ENCODE data around the gene NFKB2. TPM values are rescaled to one million over a fixed set of nuclear protein-coding genes. Genes with fewer than 3 reads are reported as not detected.
A peak's percentile ranks its signal among the peaks of the same experiment; 100 is the strongest.

NFKB2 gene
- 1.6 TPM for total RNA-seq

GRCh38 chr10:102395400-102396316 lies at the start of gene NFKB2:
Gene NFKB2, plus strand, starts transcription at chr10:102395705. Its CDS starts 255 bp downstream, at chr10:102395960.

GRCh38 chr10:102418622-102419268 lies 23.2 kb downstream of the NFKB2 start, which contains the start of gene PSD:
Gene PSD, minus strand, starts transcription at chr10:102418785. Its CDS starts 1,747 bp downstream, at chr10:102417038.

GRCh38 chr10:102420714-102421506 lies 25.4 kb downstream of the NFKB2 start, which contains the start of gene FBXL15:
Gene FBXL15, plus strand, starts transcription at chr10:102420836. Its CDS starts 294 bp downstream, at chr10:102421130.

GRCh38 chr10:102432162-102432950 lies 36.9 kb downstream of the NFKB2 start, which contains the start of gene CUEDC2:
Gene CUEDC2, minus strand, starts transcription at chr10:102432574. Its CDS starts 7,386 bp downstream, at chr10:102425188.

GRCh38 chr10:102451105-102451969 lies 55.8 kb downstream of the NFKB2 start, which contains the start of gene C10orf95:
Gene C10orf95, minus strand, starts transcription at chr10:102451543. Its CDS starts 450 bp downstream, at chr10:102451093.

Small RNAs within 50 kb of the gene (small RNA-seq; reads per million reads assigned to genes)
- gene MIR146B: 417 reads per million, percentile 98 among the genes with 10 or more reads in this experiment

Other genes with a start within 250 kb of the NFKB2 start
- gene NOLC1, start 243.3 kb upstream of the NFKB2 start, total RNA-seq: 48.9 TPM
- 0.92 TPM for gene ELOVL3, start 169.4 kb upstream of the NFKB2 start, total RNA-seq
- 0.69 TPM for gene PITX3, start 154.2 kb upstream of the NFKB2 start, total RNA-seq
- gene GBF1, start 150.2 kb upstream of the NFKB2 start, total RNA-seq: 31.8 TPM
- gene PSD, start 23.1 kb downstream of the NFKB2 start, total RNA-seq: 108 TPM
- 19.4 TPM for gene FBXL15, start 25.1 kb downstream of the NFKB2 start, total RNA-seq
- gene CUEDC2, start 36.9 kb downstream of the NFKB2 start, total RNA-seq: 53.7 TPM
- 0.69 TPM for gene C10orf95, start 55.8 kb downstream of the NFKB2 start, total RNA-seq
- 183 TPM for gene ACTR1A, start 107.0 kb downstream of the NFKB2 start, total RNA-seq
- 4.8 TPM for gene SUFU, start 108.3 kb downstream of the NFKB2 start, total RNA-seq
- gene TRIM8, start 248.8 kb downstream of the NFKB2 start, total RNA-seq: 50.1 TPM

All from diencephalon (tissue), 1 donor.